Esophagus muscularis mucosa (tissue), 4 donors: ENCODE results near the gene ELL2. TPM values are rescaled to one million over a fixed set of nuclear protein-coding genes. Genes with fewer than 3 reads are reported as not detected.

Source experiments
- DNase-seq: peaks from one replicate; pipeline ENCODE4 v3.0.0-alpha.2; 2017; ENCODE audit errors: extremely low spot score
- H3K27ac ChIP-seq, 4 donors: fragments of 200-600 bp; sonication (generic); replicated peaks in 1 of 4; 1 replicate in 3 of 4; 2 replicates in 1 of 4; pipeline ENCODE4 v1.5.1; 2016 to 2019; ENCODE audit warnings: mild to moderate bottlenecking in 1 of 4
- H3K27me3 ChIP-seq, 4 donors: fragments of 200-600 bp; sonication (generic); one replicate each; pipeline versions ENCODE4 v1.5.1 to v1.6.0; 2016 to 2019
- H3K36me3 ChIP-seq, 4 donors: fragments of 200-600 bp; sonication (generic); one replicate each; pipeline ENCODE4 v1.5.1; 2016 to 2019
- H3K4me1 ChIP-seq, 4 donors: fragments of 200-600 bp; sonication (generic); one replicate each; pipeline ENCODE4 v1.5.1; 2016 to 2019
- H3K4me3 ChIP-seq, 4 donors: fragments of 200-600 bp; sonication (generic); 1 replicate in 2 of 4; 2 replicates in 2 of 4; pipeline ENCODE4 v1.5.1; 2016 to 2019; ENCODE audit warnings: mild to moderate bottlenecking in 4 of 4, moderate library complexity in 1 of 4
- H3K9me3 ChIP-seq, 4 donors: fragments of 200-600 bp; sonication (generic); 1 replicate in 3 of 4; 2 replicates in 1 of 4; pipeline ENCODE4 v1.5.1; 2016 to 2019
- EP300 ChIP-seq: sonication (generic); formaldehyde crosslinking; IDR thresholded peaks from one replicate; pipeline ENCODE4 v1.6.1; 2017; ENCODE audit warnings: antibody characterized with exemption
- POLR2A ChIP-seq: fragments of 450-650 bp; IDR thresholded peaks from one replicate; pipeline ENCODE4 v1.6.1; 2017; ENCODE audit warnings: antibody characterized with exemption, moderate library complexity, mild to moderate bottlenecking, low read depth
- POLR2AphosphoS5 ChIP-seq, 2 donors: sonication (generic); formaldehyde crosslinking; IDR thresholded peaks; one replicate each; pipeline ENCODE4 v1.6.1; 2017; ENCODE audit warnings: antibody characterized with exemption in 2 of 2
- WGBS: methylation state at CpG from one replicate; pipeline ENCODE4 v1.1.5; 2018; 5-methylcytosine and 5-hydroxymethylcytosine counted together
- intact Hi-C: fragments of 100-400 bp; cut with DNase I; formaldehyde crosslinking; loops from one replicate; pipeline ENCODE4 v1.15.1; 2023
- total RNA-seq, 4 donors: library from RNA; depleted of rRNA; stranded (reverse); fragments of >200 nt; gene quantifications; one replicate each; pipeline versions ENCODE4 v1.1.0 to v1.2.1, GENCODE V29; 2016
- TF ChIP-seq, protein P1 (sequence below), 3 experiments: fragments of 200-600 bp in 2 of 3; fragments of 450-650 bp in 1 of 3; sonication (generic) in 2 of 3; IDR thresholded peaks; one replicate each; pipeline ENCODE4 v1.5.1; 2017 to 2019; ENCODE audit warnings: antibody characterized with exemption in 3 of 3, mild to moderate bottlenecking in 2 of 3, moderate library complexity in 1 of 3

The ELL2 gene
- total RNA-seq, 4 donors from 2014 or later = 38.8 to 51.5 (median 42.7) TPM

GRCh38 chr5:95935553-95936100 is 26.0 kb downstream of the ELL2 start:
- no peak overlapping the region for H3K4me3 ChIP-seq
- no peaks in the 10 kb centered on the region for H3K9me3 ChIP-seq
- peaks cover 11 to 26% (median 17%) of the 10 kb centered on the region in 4 donors for H3K4me1 ChIP-seq
- no peaks in the 10 kb centered on the region for H3K27me3 ChIP-seq
- intact Hi-C loops = no loop called here
- DNase-seq = no peak
- H3K27ac ChIP-seq = no peak overlapping the region
- TF ChIP-seq POLR2AphosphoS5 (IDR thresholded peaks at IDR 0.05) (no peak), POLR2A (no peak), EP300 (no peak)
- TF ChIP-seq, protein P1, sequence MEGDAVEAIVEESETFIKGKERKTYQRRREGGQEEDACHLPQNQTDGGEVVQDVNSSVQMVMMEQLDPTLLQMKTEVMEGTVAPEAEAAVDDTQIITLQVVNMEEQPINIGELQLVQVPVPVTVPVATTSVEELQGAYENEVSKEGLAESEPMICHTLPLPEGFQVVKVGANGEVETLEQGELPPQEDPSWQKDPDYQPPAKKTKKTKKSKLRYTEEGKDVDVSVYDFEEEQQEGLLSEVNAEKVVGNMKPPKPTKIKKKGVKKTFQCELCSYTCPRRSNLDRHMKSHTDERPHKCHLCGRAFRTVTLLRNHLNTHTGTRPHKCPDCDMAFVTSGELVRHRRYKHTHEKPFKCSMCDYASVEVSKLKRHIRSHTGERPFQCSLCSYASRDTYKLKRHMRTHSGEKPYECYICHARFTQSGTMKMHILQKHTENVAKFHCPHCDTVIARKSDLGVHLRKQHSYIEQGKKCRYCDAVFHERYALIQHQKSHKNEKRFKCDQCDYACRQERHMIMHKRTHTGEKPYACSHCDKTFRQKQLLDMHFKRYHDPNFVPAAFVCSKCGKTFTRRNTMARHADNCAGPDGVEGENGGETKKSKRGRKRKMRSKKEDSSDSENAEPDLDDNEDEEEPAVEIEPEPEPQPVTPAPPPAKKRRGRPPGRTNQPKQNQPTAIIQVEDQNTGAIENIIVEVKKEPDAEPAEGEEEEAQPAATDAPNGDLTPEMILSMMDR (IDR thresholded peaks at IDR 0.05) = no peak
- no peaks in the 10 kb centered on the region for H3K36me3 ChIP-seq
- WGBS = 95% methylated on average over 2 of the region's 2 CpGs

DNA sequence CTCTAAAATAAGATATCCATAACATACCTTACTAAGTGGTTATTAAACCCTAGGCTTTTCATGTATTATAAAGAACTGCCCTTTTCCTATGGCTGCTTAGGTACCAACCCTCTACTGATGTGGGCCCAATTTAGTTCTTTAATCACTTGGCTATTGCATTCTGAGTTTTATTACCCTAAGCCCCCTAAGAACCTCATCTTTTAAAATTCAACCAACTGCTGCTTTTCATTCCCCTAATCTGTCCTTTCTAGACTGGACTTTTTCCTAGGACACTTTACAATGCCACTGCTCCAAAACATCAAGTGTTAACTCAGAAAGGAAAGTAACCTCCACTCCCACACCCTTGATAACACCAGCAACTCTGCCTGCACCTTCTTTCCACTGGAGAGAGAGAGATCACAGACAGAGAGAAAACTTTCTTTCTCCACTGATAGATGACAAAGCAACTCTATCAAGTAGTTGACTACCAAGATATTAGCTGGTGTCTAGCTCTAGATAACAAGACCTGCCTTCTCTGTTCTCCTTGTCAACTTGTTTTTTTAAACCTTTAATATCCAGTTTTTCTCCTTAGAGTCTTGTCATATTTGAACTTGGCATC is 27.3 kb downstream of the ELL2 start:
- no peak for DNase-seq
- Histone ChIP-seq H3K27me3 (no peaks in the 10 kb centered on the region), H3K4me1 (peaks cover 8 to 19% (median 11%) of the 10 kb centered on the region in 4 donors), H3K4me3 (no peak overlapping the region), H3K36me3 (no peaks in the 10 kb centered on the region), H3K27ac (no peak overlapping the region), H3K9me3 (no peaks in the 10 kb centered on the region)
- TF ChIP-seq EP300 (no peak), POLR2AphosphoS5 (IDR thresholded peaks at IDR 0.05) (no peak), POLR2A (no peak)
- TF ChIP-seq, protein P1 (IDR thresholded peaks at IDR 0.05) = no peak
- intact Hi-C loops = no loop called here

DNA sequence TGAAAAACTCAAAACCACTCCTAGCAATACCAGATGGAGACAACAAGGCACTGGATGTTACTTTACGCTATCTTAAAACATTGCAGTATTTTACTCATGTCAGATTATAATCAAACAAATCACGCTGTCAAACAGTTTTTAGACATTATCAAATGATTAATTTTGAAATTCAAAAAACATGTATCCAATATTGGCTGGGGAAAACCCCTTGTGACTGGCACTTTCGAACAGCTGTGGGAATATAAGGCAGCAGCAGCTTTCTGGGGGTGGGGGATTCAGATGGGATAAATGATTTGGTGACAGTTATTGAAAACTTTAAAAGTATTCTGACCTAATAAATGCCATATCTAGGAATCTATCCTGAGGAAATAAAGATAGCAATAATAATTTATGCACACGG is 28.7 kb downstream of the ELL2 start:
- Histone ChIP-seq H3K9me3 (no peaks in the 10 kb centered on the region), H3K27me3 (no peaks in the 10 kb centered on the region), H3K36me3 (no peaks in the 10 kb centered on the region), H3K27ac (no peak overlapping the region), H3K4me3 (no peak overlapping the region), H3K4me1 (peaks cover 11 to 28% (median 17%) of the 10 kb centered on the region in 4 donors)
- intact Hi-C loops = no loop called here
- no peak for TF ChIP-seq POLR2AphosphoS5 (IDR thresholded peaks at IDR 0.05)
- TF ChIP-seq, protein P1 (IDR thresholded peaks at IDR 0.05) = no peak
- TF ChIP-seq POLR2A = no peak
- TF ChIP-seq EP300 = no peak
- DNase-seq = no peak
- 96% methylated on average over 4 of the region's 4 CpGs for WGBS

DNA sequence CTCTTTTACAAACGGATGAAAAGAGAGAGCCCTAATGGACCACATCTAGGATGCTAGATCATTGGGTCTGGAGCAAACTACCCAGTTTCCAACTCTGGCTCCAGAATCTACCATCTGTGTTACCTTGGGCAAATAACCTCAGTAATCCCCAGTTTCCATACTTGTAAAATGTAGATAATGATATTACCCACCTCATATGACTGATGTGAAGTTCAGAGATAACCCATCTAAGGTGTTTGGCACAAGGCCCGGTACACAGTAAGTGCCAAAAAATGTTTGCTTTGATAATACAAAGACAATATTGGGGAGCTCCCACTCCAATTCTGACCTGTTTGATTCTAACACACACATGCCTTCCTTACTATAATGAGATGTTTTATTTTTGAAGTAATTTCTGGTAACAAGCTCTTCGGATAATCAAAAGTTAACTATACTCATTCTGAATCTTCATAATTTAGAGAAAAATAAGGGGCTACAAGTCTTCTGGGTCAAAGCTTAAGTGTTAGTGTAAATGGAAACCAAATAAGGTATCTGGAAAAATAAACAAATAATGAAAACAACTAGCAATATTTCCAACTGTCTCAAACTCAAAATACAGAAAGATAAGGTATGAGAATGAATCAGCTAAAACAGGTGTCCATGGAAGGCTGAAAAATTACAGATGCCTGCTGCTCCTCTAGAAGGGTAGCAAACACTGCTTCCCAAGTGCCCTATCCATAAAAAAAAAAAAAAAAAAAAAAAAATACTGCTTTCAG is 30.4 kb downstream of the ELL2 start:
- TF ChIP-seq EP300 = no peak
- TF ChIP-seq, protein P1 (IDR thresholded peaks at IDR 0.05) = no peak
- no peak for TF ChIP-seq POLR2A
- no peak for TF ChIP-seq POLR2AphosphoS5 (IDR thresholded peaks at IDR 0.05)
- H3K36me3 ChIP-seq = no peaks in the 10 kb centered on the region
- no peak for DNase-seq
- H3K4me3 ChIP-seq = no peak overlapping the region
- H3K27ac ChIP-seq = no peak overlapping the region
- H3K9me3 ChIP-seq = no peaks in the 10 kb centered on the region
- intact Hi-C loops = no loop called here
- H3K27me3 ChIP-seq = no peaks in the 10 kb centered on the region
- H3K4me1 ChIP-seq = peaks cover 11 to 31% (median 16%) of the 10 kb centered on the region in 4 donors
- 91% methylated on average over 3 of the region's 3 CpGs for WGBS
